GM12872 (cell line): ENCODE measurements around the gene IBA57.

ENCODE experiments used
- TF ChIP-seq, protein P1 (sequence below): IDR thresholded peaks from 3 replicates; pipeline ENCODE4 v1.5.1; 2011; ENCODE audit warnings: low read depth, mild to moderate bottlenecking, low read length, moderate library complexity; ENCODE audit not compliant: insufficient read depth

Gene IBA57

DNA sequence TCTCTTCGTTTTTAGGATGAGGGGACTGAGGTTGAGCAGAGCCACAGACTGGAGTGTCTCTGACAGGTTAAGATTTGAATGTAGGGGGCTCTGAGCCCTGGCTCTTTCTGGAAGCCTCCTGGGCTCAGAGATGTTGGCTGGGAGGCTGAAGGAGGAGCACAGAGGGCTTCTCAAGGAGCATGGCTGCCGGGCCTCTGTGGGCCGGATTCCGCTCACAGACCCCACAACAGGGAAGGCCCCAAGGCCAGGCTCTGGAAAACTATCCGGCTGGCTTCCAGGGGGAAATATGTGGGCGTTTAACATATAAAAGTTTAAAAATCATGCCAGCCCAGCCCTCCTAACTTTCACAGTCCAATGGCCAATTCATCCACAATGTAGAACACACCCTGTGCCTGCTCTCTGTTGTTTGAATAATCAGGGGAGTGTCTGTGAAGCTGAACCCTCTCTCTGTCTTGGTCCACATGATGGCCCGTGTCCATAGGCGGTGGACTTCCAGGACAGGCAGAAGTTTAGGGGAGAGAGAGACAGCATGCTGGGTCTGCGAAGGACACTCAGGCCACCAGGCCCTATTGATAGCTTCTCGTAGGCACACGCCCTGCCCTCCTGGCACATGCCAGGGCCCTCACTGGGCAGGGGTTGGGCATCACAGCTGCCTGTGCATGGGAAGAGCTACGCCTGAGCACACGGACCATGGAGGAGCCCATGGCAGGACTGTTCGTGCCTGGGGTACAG, 53.1 kb downstream of the IBA57 start:
- TF ChIP-seq, protein P1, sequence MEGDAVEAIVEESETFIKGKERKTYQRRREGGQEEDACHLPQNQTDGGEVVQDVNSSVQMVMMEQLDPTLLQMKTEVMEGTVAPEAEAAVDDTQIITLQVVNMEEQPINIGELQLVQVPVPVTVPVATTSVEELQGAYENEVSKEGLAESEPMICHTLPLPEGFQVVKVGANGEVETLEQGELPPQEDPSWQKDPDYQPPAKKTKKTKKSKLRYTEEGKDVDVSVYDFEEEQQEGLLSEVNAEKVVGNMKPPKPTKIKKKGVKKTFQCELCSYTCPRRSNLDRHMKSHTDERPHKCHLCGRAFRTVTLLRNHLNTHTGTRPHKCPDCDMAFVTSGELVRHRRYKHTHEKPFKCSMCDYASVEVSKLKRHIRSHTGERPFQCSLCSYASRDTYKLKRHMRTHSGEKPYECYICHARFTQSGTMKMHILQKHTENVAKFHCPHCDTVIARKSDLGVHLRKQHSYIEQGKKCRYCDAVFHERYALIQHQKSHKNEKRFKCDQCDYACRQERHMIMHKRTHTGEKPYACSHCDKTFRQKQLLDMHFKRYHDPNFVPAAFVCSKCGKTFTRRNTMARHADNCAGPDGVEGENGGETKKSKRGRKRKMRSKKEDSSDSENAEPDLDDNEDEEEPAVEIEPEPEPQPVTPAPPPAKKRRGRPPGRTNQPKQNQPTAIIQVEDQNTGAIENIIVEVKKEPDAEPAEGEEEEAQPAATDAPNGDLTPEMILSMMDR, result no peak

DNA sequence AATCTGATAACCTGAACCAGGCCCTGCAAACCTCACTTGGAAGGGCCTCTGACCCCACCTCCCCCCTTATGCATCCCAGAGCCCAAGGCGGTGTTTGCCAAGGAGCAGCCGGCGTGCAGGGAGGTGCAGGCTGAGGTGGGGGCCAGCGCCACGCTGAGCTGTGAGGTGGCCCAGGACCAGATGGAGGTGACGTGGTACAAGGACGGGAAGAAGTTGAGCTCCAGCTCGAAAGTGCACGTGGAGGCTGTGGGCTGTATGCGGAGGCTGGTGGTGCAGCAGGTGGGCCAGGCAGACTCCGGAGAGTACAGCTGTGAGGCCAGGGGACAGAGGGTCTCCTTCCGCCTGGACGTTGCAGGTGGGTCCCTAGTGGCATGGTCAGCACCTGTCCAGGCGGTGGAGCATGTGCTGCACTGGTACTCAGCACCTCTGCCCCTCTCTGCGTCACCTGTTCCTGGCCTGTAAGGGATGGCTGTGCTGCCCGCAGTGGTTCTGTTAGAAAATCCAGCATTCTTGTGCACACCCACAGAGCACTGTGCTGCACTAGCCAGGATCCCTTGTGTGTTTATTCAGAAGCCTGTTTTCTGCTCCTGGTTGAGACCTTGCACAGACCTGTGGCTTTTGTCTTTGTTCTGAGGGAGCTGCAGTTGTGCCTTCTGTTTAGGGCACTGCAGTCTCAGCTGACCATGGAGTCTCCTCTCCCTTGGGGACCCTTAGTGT, 53.8 kb downstream of the IBA57 start:
- TF ChIP-seq, protein P1, result no peak

DNA sequence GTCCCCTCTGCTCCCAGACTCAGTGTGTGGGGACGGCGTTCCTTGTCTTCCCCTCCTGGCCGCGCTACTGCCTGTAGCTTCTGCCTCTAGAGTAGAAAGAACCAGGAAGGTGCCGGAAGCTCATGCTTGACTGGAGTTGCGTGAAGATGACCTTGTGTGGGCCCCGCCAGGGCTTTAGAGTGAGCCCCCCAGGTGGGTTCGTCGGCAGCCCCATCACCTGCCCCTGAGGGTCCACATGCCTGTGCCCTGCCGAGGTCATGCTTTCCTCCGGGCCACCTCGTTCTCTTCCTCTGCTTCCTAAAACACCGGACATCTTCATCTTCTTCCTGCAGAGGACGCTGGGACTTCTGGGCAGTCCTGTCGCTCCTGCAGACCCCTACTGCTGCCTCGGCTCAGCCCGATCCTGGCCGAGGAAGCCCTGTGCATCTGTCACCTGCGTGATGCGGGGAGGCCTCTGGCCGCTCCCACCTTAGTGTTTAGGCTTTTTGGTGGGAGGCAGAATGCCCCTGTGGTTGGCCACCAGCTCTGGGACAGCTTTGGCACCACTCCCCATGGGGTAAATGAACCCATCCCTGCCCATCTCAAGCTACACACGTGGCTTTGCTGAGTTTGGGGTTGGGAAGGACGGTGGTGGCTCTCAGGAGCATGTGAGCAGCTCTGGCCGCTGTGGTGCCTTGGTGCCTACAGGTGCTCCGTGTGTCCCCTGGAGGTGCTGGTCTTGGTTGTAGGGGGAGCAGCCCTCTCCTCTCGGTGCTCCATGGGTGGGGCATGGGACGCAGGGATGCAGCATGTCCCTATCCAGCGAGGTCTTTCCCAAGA, 54.6 kb downstream of the IBA57 start:
- TF ChIP-seq, protein P1, result no peak

DNA sequence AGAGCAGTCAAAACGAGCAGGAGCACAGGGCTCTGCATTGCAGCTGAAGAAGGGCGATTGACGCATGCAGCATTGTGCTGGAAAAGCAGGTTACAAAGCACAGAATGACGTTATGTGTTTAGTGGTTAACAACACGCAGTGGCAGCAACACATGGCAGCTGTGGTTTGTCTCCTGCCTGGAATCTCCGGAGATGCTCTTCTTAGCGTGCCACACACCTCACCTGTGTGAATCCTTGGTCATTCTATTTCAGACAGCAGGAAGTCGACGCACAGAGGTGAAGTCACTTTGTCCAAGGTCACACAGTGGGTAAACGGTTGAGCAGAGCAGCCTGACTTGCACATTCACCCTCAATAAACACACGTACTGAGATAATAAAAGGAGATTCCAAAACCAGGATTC, 56.9 kb downstream of the IBA57 start:
- TF ChIP-seq, protein P1, result no peak

DNA sequence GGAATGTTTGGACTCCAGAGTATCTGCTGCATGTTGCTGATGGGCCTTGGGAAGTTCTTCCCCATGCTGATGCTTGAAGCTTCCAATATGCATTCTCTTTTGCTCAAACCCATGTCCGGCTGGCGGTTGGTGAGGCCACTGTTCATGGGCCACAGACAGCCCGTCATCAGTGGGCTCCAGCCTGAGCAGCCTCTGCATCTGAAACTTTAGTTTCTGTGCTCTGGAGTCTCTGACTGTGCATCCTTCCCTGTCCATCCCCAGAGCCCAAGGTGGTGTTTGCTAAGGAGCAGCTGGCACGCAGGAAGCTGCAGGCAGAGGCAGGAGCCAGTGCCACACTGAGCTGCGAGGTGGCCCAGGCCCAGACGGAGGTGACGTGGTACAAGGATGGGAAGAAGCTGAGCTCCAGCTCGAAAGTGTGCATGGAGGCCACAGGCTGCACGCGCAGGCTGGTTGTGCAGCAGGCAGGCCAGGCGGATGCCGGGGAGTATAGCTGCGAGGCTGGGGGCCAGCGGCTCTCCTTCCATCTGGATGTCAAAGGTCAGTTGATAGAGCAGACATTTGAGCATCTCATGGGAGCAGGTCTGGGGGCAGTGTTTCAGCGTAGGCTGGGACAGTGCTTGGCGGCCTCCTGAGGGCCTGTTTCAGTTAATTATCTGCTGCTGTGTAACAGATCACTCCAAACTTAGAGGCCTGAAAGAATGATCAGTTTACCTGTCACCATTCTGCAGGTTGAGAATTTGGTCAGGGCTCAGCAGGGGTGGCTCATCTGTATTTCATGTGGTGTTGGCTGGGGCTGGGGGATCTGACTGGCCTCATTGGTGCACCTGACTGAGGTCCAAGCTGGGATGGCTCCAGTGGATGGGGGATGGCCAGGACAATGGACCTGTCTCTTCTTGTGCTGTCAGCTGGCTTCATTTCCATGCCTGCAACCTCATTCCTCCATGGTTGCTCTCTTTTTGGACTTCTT, 58.9 kb downstream of the IBA57 start:
- TF ChIP-seq, protein P1, result no peak

DNA sequence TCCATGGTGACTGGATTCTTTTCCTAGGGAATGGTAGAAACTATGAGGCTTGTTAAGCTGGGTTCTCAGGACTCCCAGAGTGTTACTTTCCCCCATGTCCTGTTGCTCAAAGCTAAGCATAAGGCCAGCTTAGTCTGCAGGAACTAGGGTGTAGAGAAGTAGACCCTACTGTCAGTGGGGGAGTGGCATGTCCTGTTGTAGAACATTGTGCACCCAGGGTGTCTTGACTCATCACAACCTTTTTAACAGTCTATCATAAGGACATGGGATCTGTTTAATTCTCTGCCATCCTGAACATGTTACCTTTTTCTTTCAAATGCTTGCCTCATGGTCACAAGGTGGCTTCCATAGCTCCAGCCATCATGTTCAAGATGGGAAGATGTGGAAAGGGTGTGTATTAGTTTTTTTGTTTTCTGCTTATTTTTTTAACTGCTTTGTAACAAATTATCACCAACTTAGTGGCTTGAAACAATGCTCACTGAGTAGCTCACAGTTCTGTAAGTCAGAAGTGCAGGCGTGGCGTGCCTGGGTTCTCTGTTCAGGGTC, 59.6 kb downstream of the IBA57 start:
- TF ChIP-seq, protein P1, result no peak
